Measurements from ENCODE around the gene FAM221B. TPM values are rescaled to one million over a fixed set of nuclear protein-coding genes. Genes with fewer than 3 reads are reported as not detected.

Gene FAM221B
- total and polyA plus RNA-seq, 4 donors, result 0.06 to 0.73 (median 0.41) TPM; not detected in 1

Small RNA genes within 50 kb of the gene (small RNA-seq; reads per million reads assigned to genes)
- gene HINT2 (ENCODE audit: low replicate concordance), result not detected

Other genes starting within 250 kb of the FAM221B start
- gene TESK1, start 223.5 kb downstream of the FAM221B start, total RNA-seq, result 10 to 100 TPM in 1 of 2 donors, 1 to 10 TPM in 1; 9.0 to 21.8 TPM
- gene TESK1, start 223.5 kb downstream of the FAM221B start, polyA plus RNA-seq (ENCODE audit: insufficient read length in 2 of 2), result 10 to 100 TPM; 66.2 to 80.8 TPM
- 1 to 10 TPM; 1.3 to 1.7 TPM for gene CD72, start 210.3 kb downstream of the FAM221B start, total RNA-seq
- gene CD72, start 210.3 kb downstream of the FAM221B start, polyA plus RNA-seq (ENCODE audit: insufficient read length in 2 of 2), result 1 to 10 TPM in 1 of 2 donors, under 1 TPM in 1; 0.40 to 1.6 TPM
- gene SIT1, start 177.8 kb downstream of the FAM221B start, total RNA-seq, result not detected
- gene SIT1, start 177.8 kb downstream of the FAM221B start, polyA plus RNA-seq (ENCODE audit: insufficient read length in 2 of 2), result under 1 TPM in 1 of 2 donors, not detected in 1; 0.36 TPM
- gene RMRP, start 170.7 kb downstream of the FAM221B start, total RNA-seq, result over 10,000 TPM; 17,832 to 50,424 TPM
- 1 to 10 TPM in 1 of 2 donors, not detected in 1; 1.8 TPM for gene RMRP, start 170.7 kb downstream of the FAM221B start, polyA plus RNA-seq (ENCODE audit: insufficient read length in 2 of 2)
- 10 to 100 TPM in 1 of 2 donors, 1 to 10 TPM in 1; 8.3 to 26.6 TPM for gene CCDC107, start 170.4 kb downstream of the FAM221B start, total RNA-seq
- 10 to 100 TPM; 34.6 to 38.2 TPM for gene CCDC107, start 170.4 kb downstream of the FAM221B start, polyA plus RNA-seq (ENCODE audit: insufficient read length in 2 of 2)
- 1 to 10 TPM in 1 of 2 donors, under 1 TPM in 1; 0.79 to 1.5 TPM for gene ARHGEF39, start 163.5 kb downstream of the FAM221B start, total RNA-seq
- gene ARHGEF39, start 163.5 kb downstream of the FAM221B start, polyA plus RNA-seq (ENCODE audit: insufficient read length in 2 of 2), result 1 to 10 TPM; 3.2 to 4.5 TPM
- gene CA9, start 154.8 kb downstream of the FAM221B start, total RNA-seq, result 1 to 10 TPM in 1 of 2 donors, not detected in 1; 3.1 TPM
- under 1 TPM; 0.38 to 0.96 TPM for gene CA9, start 154.8 kb downstream of the FAM221B start, polyA plus RNA-seq (ENCODE audit: insufficient read length in 2 of 2)
- 100 to 1,000 TPM in 1 of 2 donors, 10 to 100 TPM in 1; 29.6 to 191 TPM for gene TPM2, start 138.8 kb downstream of the FAM221B start, total RNA-seq
- gene TPM2, start 138.8 kb downstream of the FAM221B start, polyA plus RNA-seq (ENCODE audit: insufficient read length in 2 of 2), result 100 to 1,000 TPM in 1 of 2 donors, 10 to 100 TPM in 1; 76.6 to 117 TPM
- 100 to 1,000 TPM in 1 of 2 donors, 10 to 100 TPM in 1; 73.7 to 135 TPM for gene TLN1, start 96.5 kb downstream of the FAM221B start, total RNA-seq
- gene TLN1, start 96.5 kb downstream of the FAM221B start, polyA plus RNA-seq (ENCODE audit: insufficient read length in 2 of 2), result 10 to 100 TPM; 75.5 to 90.5 TPM
- gene CREB3, start 96.1 kb downstream of the FAM221B start, total RNA-seq, result 10 to 100 TPM; 29.6 to 48.2 TPM
- gene CREB3, start 96.1 kb downstream of the FAM221B start, polyA plus RNA-seq (ENCODE audit: insufficient read length in 2 of 2), result 10 to 100 TPM; 50.7 to 53.6 TPM
- 10 to 100 TPM; 46.9 to 74.4 TPM for gene GBA2, start 79.5 kb downstream of the FAM221B start, total RNA-seq
- gene GBA2, start 79.5 kb downstream of the FAM221B start, polyA plus RNA-seq (ENCODE audit: insufficient read length in 2 of 2), result 100 to 1,000 TPM; 109 to 131 TPM
- gene RGP1, start 79.4 kb downstream of the FAM221B start, total RNA-seq, result 10 to 100 TPM; 12.7 to 21.2 TPM
- gene RGP1, start 79.4 kb downstream of the FAM221B start, polyA plus RNA-seq (ENCODE audit: insufficient read length in 2 of 2), result 10 to 100 TPM; 21.9 to 23.5 TPM
- under 1 TPM in 1 of 2 donors, not detected in 1; 0.77 TPM for gene MSMP, start 74.5 kb downstream of the FAM221B start, total RNA-seq
- gene MSMP, start 74.5 kb downstream of the FAM221B start, polyA plus RNA-seq (ENCODE audit: insufficient read length in 2 of 2), result 1 to 10 TPM in 1 of 2 donors, not detected in 1; 1.6 TPM
- gene NPR2, start 37.1 kb downstream of the FAM221B start, total RNA-seq, result 10 to 100 TPM; 15.0 to 24.9 TPM
- gene NPR2, start 37.1 kb downstream of the FAM221B start, polyA plus RNA-seq (ENCODE audit: insufficient read length in 2 of 2), result 10 to 100 TPM; 36.9 to 39.5 TPM
- 10 to 100 TPM in 1 of 2 donors, 1 to 10 TPM in 1; 4.2 to 54.4 TPM for gene SPAG8, start 16.5 kb downstream of the FAM221B start, total RNA-seq
- 10 to 100 TPM; 12.7 to 16.5 TPM for gene SPAG8, start 16.5 kb downstream of the FAM221B start, polyA plus RNA-seq (ENCODE audit: insufficient read length in 2 of 2)
- gene HINT2, start 13.7 kb downstream of the FAM221B start, total RNA-seq, result 10 to 100 TPM; 16.3 to 57.5 TPM
- 10 to 100 TPM; 39.4 to 43.4 TPM for gene HINT2, start 13.7 kb downstream of the FAM221B start, polyA plus RNA-seq (ENCODE audit: insufficient read length in 2 of 2)
- 1 to 10 TPM; 7.3 to 10.0 TPM for gene TMEM8B, start 496 bp upstream of the FAM221B start, total RNA-seq
- gene TMEM8B, start 496 bp upstream of the FAM221B start, polyA plus RNA-seq (ENCODE audit: insufficient read length in 2 of 2), result 10 to 100 TPM; 58.1 to 58.8 TPM
- under 1 TPM in 1 of 2 donors, not detected in 1; 0.10 TPM for gene OR13J1, start 41.7 kb upstream of the FAM221B start, total RNA-seq
- gene OR13J1, start 41.7 kb upstream of the FAM221B start, polyA plus RNA-seq (ENCODE audit: insufficient read length in 2 of 2), result under 1 TPM in 1 of 2 donors, not detected in 1; 0.35 TPM
- 1 to 10 TPM in 1 of 2 donors, not detected in 1; 1.6 TPM for gene HRCT1, start 77.5 kb upstream of the FAM221B start, total RNA-seq
- gene HRCT1, start 77.5 kb upstream of the FAM221B start, polyA plus RNA-seq (ENCODE audit: insufficient read length in 2 of 2), result 1 to 10 TPM in 1 of 2 donors, under 1 TPM in 1; 0.81 to 1.2 TPM
- under 1 TPM; 0.69 to 0.77 TPM for gene SPAAR, start 80.8 kb upstream of the FAM221B start, total RNA-seq
- 1 to 10 TPM; 1.6 to 1.8 TPM for gene SPAAR, start 80.8 kb upstream of the FAM221B start, polyA plus RNA-seq (ENCODE audit: insufficient read length in 2 of 2)
- gene OR2S2, start 129.4 kb upstream of the FAM221B start, total RNA-seq, result not detected
- not detected for gene OR2S2, start 129.4 kb upstream of the FAM221B start, polyA plus RNA-seq (ENCODE audit: insufficient read length in 2 of 2)
- 10 to 100 TPM; 19.2 to 19.4 TPM for gene RECK, start 208.2 kb upstream of the FAM221B start, total RNA-seq
- 10 to 100 TPM; 10.9 to 15.4 TPM for gene RECK, start 208.2 kb upstream of the FAM221B start, polyA plus RNA-seq (ENCODE audit: insufficient read length in 2 of 2)